H1 (cell line): ENCODE results near the gene NEDD4L. TPM values are rescaled to one million over a fixed set of nuclear protein-coding genes. Genes with fewer than 3 reads are reported as not detected.

Experiments used
- CTCF ChIA-PET: fragments of 300-600 bp; sonication (Branson Sonifier 250); formaldehyde crosslinking; loops from one replicate; lab custom pipeline; 2021; ENCODE audit not compliant: partially characterized antibody; lab: Charles Lee
- POLR2A ChIA-PET: fragments of 300-600 bp; sonication (Branson Sonifier 250); formaldehyde crosslinking; loops from one replicate; lab custom pipeline; 2021; ENCODE audit warnings: inconsistent platforms; ENCODE audit not compliant: partially characterized antibody; lab: Charles Lee
- DNase-seq, 2 experiments: peaks; one replicate each; pipeline versions ENCODE4 v3.0.0 to v3.0.0-alpha.2; 2010 to 2022; ENCODE audit warnings: low spot score in 2 of 2, low read depth in 1 of 2, mixed read lengths in 1 of 2
- FAIRE-seq: peaks from 2 replicates; lab custom pipeline; 2011; peaks lifted over from hg19 to GRCh38; lab: Jason Lieb, UNC
- H2AFZ ChIP-seq: 2 replicates; pipeline ENCODE4 v1.8.1; 2012; ENCODE audit warnings: low read length, inconsistent platforms
- H2AK5ac ChIP-seq: 2 replicates; pipeline ENCODE4 v1.6.1; 2013; ENCODE audit warnings: low read depth, low read length
- H2BK120ac ChIP-seq: replicated peaks from 2 replicates; pipeline ENCODE3; 2013; ENCODE audit warnings: low read depth, low read length, inconsistent platforms
- H2BK12ac ChIP-seq: 2 replicates; pipeline ENCODE4 v1.6.1; 2013; ENCODE audit warnings: low read depth, low read length
- H2BK15ac ChIP-seq: 2 replicates; pipeline ENCODE4 v1.6.1; 2013; ENCODE audit warnings: low read length
- H2BK20ac ChIP-seq: 2 replicates; pipeline ENCODE4 v1.6.1; 2013; ENCODE audit warnings: low read length
- H2BK5ac ChIP-seq: 2 replicates; pipeline ENCODE4 v1.6.1; 2013; ENCODE audit warnings: low read depth, low read length
- H3K14ac ChIP-seq: 2 replicates; pipeline ENCODE4 v1.6.1; 2013; ENCODE audit warnings: inconsistent platforms; ENCODE audit not compliant: insufficient read length
- H3K18ac ChIP-seq: 2 replicates; pipeline ENCODE4 v1.6.1; 2013; ENCODE audit warnings: low read length; ENCODE audit errors: extremely low read depth
- H3K23ac ChIP-seq: 2 replicates; pipeline ENCODE4 v1.6.1; 2013; ENCODE audit warnings: inconsistent platforms; ENCODE audit not compliant: insufficient read length
- H3K23me2 ChIP-seq: 2 replicates; pipeline ENCODE4 v1.6.1; 2013; ENCODE audit warnings: low read depth, low read length
- H3K27ac ChIP-seq: 2 replicates; pipeline ENCODE4 v1.6.1; 2011; ENCODE audit warnings: low read depth, low read length, inconsistent platforms
- H3K27me3 ChIP-seq, 4 experiments: replicated peaks in 1 of 4; 1 replicate in 1 of 4; 2 replicates in 3 of 4; pipeline versions ENCODE4 v1.6.1 to v1.8.1; 2011 to 2013; ENCODE audit warnings: low read length in 3 of 4, mild to moderate bottlenecking in 3 of 4, inconsistent platforms in 2 of 4, mixed read lengths in 2 of 4, moderate library complexity in 1 of 4; ENCODE audit not compliant: control insufficient read depth in 3 of 4, insufficient read depth in 3 of 4; ENCODE audit errors: extremely low read depth in 1 of 4
- H3K36me3 ChIP-seq, 4 experiments: 2 replicates each; pipeline versions ENCODE4 v1.6.1 to v1.8.1; 2011 to 2013; ENCODE audit warnings: mild to moderate bottlenecking in 4 of 4, low read length in 3 of 4, moderate library complexity in 2 of 4, control low read depth in 1 of 4, inconsistent platforms in 1 of 4; ENCODE audit not compliant: insufficient read depth in 4 of 4, control insufficient read depth in 2 of 4
- H3K4ac ChIP-seq: replicated peaks from 2 replicates; pipeline ENCODE3; 2013; ENCODE audit warnings: low read length, low read depth, mixed read lengths, inconsistent platforms; ENCODE audit not compliant: insufficient read length
- H3K4me1 ChIP-seq, 4 experiments: replicated peaks in 1 of 4; 1 replicate in 1 of 4; 2 replicates in 3 of 4; pipeline versions ENCODE4 v1.6.1 to v1.8.1; 2011 to 2013; ENCODE audit warnings: low read length in 3 of 4, inconsistent platforms in 2 of 4, mixed read lengths in 1 of 4; ENCODE audit not compliant: insufficient read depth in 4 of 4, control insufficient read depth in 3 of 4
- H3K4me2 ChIP-seq, 2 experiments: 2 replicates each; pipeline versions ENCODE4 v1.6.1 to v1.8.1; 2011 to 2013; ENCODE audit warnings: low read depth in 2 of 2, low read length in 2 of 2, control low read depth in 1 of 2, inconsistent platforms in 1 of 2, mild to moderate bottlenecking in 1 of 2; ENCODE audit not compliant: insufficient read depth in 1 of 2
- H3K4me3 ChIP-seq, 4 experiments: fragments of 200-600, 300-600 bp in 1 of 4; sonication (generic), shearing (Covaris generic), sonication (Bioruptor Twin) in 1 of 4; 2 replicates each; pipeline versions ENCODE4 v1.5.1 to v1.8.1; 2011 to 2016; ENCODE audit warnings: low read length in 4 of 4, low read depth in 3 of 4, control low read depth in 2 of 4, inconsistent platforms in 2 of 4, mild to moderate bottlenecking in 2 of 4, mixed read lengths in 1 of 4, moderate library complexity in 1 of 4; ENCODE audit not compliant: insufficient read depth in 2 of 4; ENCODE audit errors: extremely low read depth in 1 of 4
- H3K56ac ChIP-seq: replicated peaks from 2 replicates; pipeline ENCODE3; 2013; ENCODE audit warnings: low read depth, mild to moderate bottlenecking, mixed read lengths, low read length, inconsistent platforms; ENCODE audit not compliant: insufficient read length
- H3K79me1 ChIP-seq: 2 replicates; pipeline ENCODE4 v1.6.1; 2013; ENCODE audit warnings: low read depth, low read length, control low read depth
- H3K79me2 ChIP-seq, 2 experiments: 2 replicates each; pipeline versions ENCODE4 v1.6.1 to v1.8.1; 2012 to 2013; ENCODE audit warnings: low read length in 2 of 2, mild to moderate bottlenecking in 2 of 2, inconsistent platforms in 1 of 2; ENCODE audit not compliant: insufficient read depth in 2 of 2, control insufficient read depth in 1 of 2
- H3K9ac ChIP-seq, 4 experiments: replicated peaks in 1 of 4; 1 replicate in 1 of 4; 2 replicates in 3 of 4; pipeline versions ENCODE4 v1.6.1 to v1.8.1; 2011 to 2013; ENCODE audit warnings: low read depth in 3 of 4, low read length in 3 of 4, control low read depth in 2 of 4, mild to moderate bottlenecking in 2 of 4, moderate library complexity in 2 of 4, inconsistent platforms in 1 of 4; ENCODE audit errors: extremely low read depth in 1 of 4
- H3K9me3 ChIP-seq, 2 experiments: 2 replicates each; pipeline versions ENCODE4 v1.6.1 to v1.8.1; 2012 to 2013; ENCODE audit warnings: mild to moderate bottlenecking in 2 of 2, moderate library complexity in 2 of 2, control low read depth in 1 of 2, inconsistent platforms in 1 of 2, low read depth in 1 of 2, low read length in 1 of 2, mixed read lengths in 1 of 2; ENCODE audit not compliant: insufficient read depth in 2 of 2
- H4K20me1 ChIP-seq, 2 experiments: replicated peaks in 1 of 2; 2 replicates each; pipeline versions ENCODE3 to v1.8.1; 2011 to 2013; ENCODE audit warnings: inconsistent platforms in 2 of 2, low read length in 2 of 2, mild to moderate bottlenecking in 1 of 2; ENCODE audit not compliant: insufficient read depth in 2 of 2, control insufficient read depth in 1 of 2
- H4K5ac ChIP-seq: 2 replicates; pipeline ENCODE4 v1.6.1; 2013; ENCODE audit warnings: low read length, low read depth, mixed read lengths, inconsistent platforms; ENCODE audit not compliant: insufficient read length
- H4K8ac ChIP-seq: 2 replicates; pipeline ENCODE4 v1.8.0; 2013; ENCODE audit warnings: mild to moderate bottlenecking, moderate library complexity, low read length, inconsistent platforms; ENCODE audit not compliant: insufficient read depth; ENCODE audit errors: extremely low read depth
- H4K91ac ChIP-seq: replicated peaks from 2 replicates; pipeline ENCODE3; 2013; ENCODE audit warnings: low read length, mixed read lengths, inconsistent platforms; ENCODE audit not compliant: insufficient read length
- JUN ChIP-seq: IDR thresholded peaks from 2 replicates; pipeline ENCODE4 v1.6.1; 2011; ENCODE audit warnings: low read depth, mild to moderate bottlenecking, improper control_type of control experiment, low read length
- TEAD4 ChIP-seq: IDR thresholded peaks from 2 replicates; pipeline ENCODE4 v1.6.1; 2012; ENCODE audit warnings: low read depth, low read length, inconsistent platforms, mixed read lengths
- WGBS, 2 experiments: shearing (Covaris generic) in 1 of 2; methylation state at CpG; one replicate each; pipeline versions ENCODE4 v1.1.6 to v1.1.7; 2013 to 2015; ENCODE audit warnings: low lambda C conversion rate in 2 of 2, mixed read lengths in 2 of 2, inconsistent platforms in 1 of 2, low coverage in 1 of 2, missing lambda C conversion rate in 1 of 2; ENCODE audit not compliant: insufficient replicate concordance in 2 of 2, insufficient coverage in 1 of 2, insufficient read length in 1 of 2; ENCODE audit errors: extremely low coverage in 1 of 2, missing lambda C conversion rate in 1 of 2; 5-methylcytosine and 5-hydroxymethylcytosine counted together
- polyA plus RNA-seq, 7 experiments: library from polyadenylated mRNA; depleted of rRNA in 3 of 7; stranded (reverse) in 5 of 7; unstranded in 2 of 7; fragments of >200 nt in 5 of 7; fragments of 200-250 nt in 2 of 7; gene quantifications; 1 replicate in 5 of 7; 2 replicates in 1 of 7; 4 replicates in 1 of 7; pipeline versions ENCODE4 v1.2.1 to v1.2.3, GENCODE V29; 2011 to 2013; ENCODE audit warnings: missing spikeins in 2 of 7, mixed read lengths in 2 of 7
- total RNA-seq: library from RNA; stranded (reverse); fragmentation: NEBNext Ultra II Directional; extraction: Animal tissue kit (Norgen Biotek cat#: 25700); gene quantifications from 2 replicates; pipeline ENCODE4 v1.2.1, GENCODE V29; 2021

Gene NEDD4L
- total and polyA plus RNA-seq, 2 of the 8 experiments (the other 6 are each of a cell fraction or from before 2014, with no cell fraction given): 37.3 to 69.8 TPM

DNA sequence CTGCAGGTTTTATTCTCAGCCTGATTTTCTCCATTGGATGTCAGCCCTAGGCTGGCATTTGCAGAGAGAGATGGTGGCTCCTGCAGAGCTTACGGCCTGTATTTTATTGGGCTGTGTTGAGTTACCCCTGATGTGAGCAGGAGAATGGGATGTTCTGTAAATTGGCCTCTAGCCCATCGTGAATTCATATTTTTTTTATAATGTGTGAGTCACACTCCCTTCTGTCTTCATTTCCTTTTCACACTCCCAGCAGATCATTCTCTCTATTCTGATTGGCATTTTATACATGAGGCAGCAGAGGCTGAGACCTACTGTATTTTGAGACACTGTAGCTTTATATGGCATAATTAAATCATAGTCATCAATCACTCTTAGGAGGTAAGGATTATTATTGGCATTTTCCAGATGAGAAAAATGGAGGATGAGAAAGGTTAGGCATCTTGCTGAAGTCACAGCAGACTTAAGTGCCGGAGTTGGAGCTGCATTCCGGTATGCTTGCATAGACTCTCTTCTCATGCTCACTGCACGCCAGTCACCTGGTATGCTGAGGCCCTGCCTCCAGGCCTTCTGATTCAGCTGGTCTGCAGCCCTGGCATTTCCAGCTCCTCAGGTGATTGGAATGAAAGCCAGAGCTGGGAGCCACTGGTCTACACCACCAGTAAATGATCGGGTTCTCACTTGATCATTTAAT, 142.4 kb downstream of the NEDD4L start:
- TF ChIP-seq JUN (no peak), TEAD4 (0 out of 2 replicates have a peak, but pooled peaks have one; percentile 25)
- FAIRE-seq: no peak
- Histone ChIP-seq H2AFZ (no peak overlapping the region), H2AK5ac (no peak overlapping the region), H3K79me2 (peaks cover 2 to 38% of the 10 kb centered on the region in 2 experiments; a peak in 2 of 4 replicates), H2BK20ac (no peak overlapping the region), H3K4ac (no peak overlapping the region), H2BK120ac (no peak overlapping the region), H3K79me1 (peaks cover 9% of the 10 kb centered on the region), H3K56ac (no peak overlapping the region), H3K9me3 (no peaks in the 10 kb centered on the region; a peak in 1 of 4 replicates), H3K4me1 (peaks cover 4 to 16% (median 11%) of the 10 kb centered on the region in 4 experiments), H2BK15ac (no peak overlapping the region), H4K20me1 (peaks cover 6 to 9% of the 10 kb centered on the region in 2 experiments), H2BK12ac (no peak overlapping the region), H4K8ac (no peak overlapping the region), H4K5ac (no peak overlapping the region), H3K27me3 (no peaks in the 10 kb centered on the region), H3K4me3 (no peak overlapping the region), H4K91ac (no peak overlapping the region), H3K14ac (no peak overlapping the region), H3K4me2 (no peak overlapping the region), H3K36me3 (no peaks in the 10 kb centered on the region; a peak in 1 of 8 replicates), H3K23me2 (no peaks in the 10 kb centered on the region), H3K9ac (no peak overlapping the region), H2BK5ac (no peak overlapping the region), H3K27ac (no peak overlapping the region), H3K18ac (no peak overlapping the region), H3K23ac (no peak overlapping the region)
- 89% methylated on average over 6 of the region's 6 CpGs; no CpG with 5 or more reads in 1 of the 2 experiments for WGBS, 2 experiments
- DNase-seq: peak in 1 of 2 experiments; percentile 37
- CTCF ChIA-PET: interaction anchor here (0.5 to 1.5 kb wide), 6 partner anchors 8 to 826 kb away, joined by 3 to 6 read pairs (median 3); no protein-coding TSS in a partner anchor
- POLR2A ChIA-PET: interaction anchor here (1.0 kb wide), 1 partner anchor 9 kb away, joined by 4 read pairs; no protein-coding TSS in a partner anchor
